Measurements from ENCODE around the gene WNT8B. TPM values are rescaled to one million over a fixed set of nuclear protein-coding genes. Genes with fewer than 3 reads are reported as not detected.

The WNT8B gene
- total RNA-seq, 1 experiment from 2014 or later, result not detected

GRCh38 chr10:100496567-100496966 lies 33.8 kb downstream of the WNT8B start:
- Mint-ChIP-seq H3K4me3 (ENCODE audit: low read depth, unreplicated experiment) (no peak overlapping the region), H3K9me3 (ENCODE audit: low read depth, unreplicated experiment) (no peaks in the 10 kb centered on the region), H3K4me1 (ENCODE audit: low read depth, unreplicated experiment) (no peaks in the 10 kb centered on the region), H3K27ac (ENCODE audit: unreplicated experiment) (no peak overlapping the region), H3K36me3 (ENCODE audit: insufficient read depth, unreplicated experiment) (no peaks in the 10 kb centered on the region), H3K27me3 (ENCODE audit: unreplicated experiment) (no peaks in the 10 kb centered on the region)
- CTCF ChIA-PET, result no interaction called here
- intact Hi-C loops (cut with micrococcal nuclease; ENCODE audit: unreplicated experiment), result no loop called here
- no peak for DNase-seq
- no peak for TF ChIP-seq CTCF (IDR thresholded peaks at IDR 0.05; ENCODE audit: unreplicated experiment)
- BruUV-seq (replicated peaks), result no TSS peak

DNA sequence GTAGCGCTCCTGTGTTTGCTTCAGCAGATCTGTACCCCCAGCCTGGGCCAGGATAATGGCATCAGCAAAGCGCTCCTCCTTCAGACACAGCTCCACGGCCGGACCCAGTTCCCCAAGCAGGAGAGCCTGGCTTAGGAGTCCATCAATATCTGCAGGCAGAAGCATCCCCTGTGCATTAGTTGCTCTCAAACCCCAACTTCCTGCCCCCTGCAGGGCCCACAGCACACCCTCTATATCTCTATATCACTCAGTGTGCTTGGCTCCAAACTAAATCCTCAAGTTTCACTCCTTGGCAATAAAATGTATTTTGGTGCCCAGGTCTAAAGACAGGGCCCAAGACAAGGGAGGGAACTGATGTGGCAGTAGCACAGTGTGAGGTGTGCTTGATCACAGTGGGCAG lies 35.2 kb downstream of the WNT8B start:
- BruUV-seq (replicated peaks), result no TSS peak
- no peaks in the 10 kb centered on the region for H3K9me3 Mint-ChIP-seq (ENCODE audit: low read depth, unreplicated experiment)
- intact Hi-C loops (cut with micrococcal nuclease; ENCODE audit: unreplicated experiment), result no loop called here
- CTCF ChIA-PET, result no interaction called here
- no peaks in the 10 kb centered on the region for H3K4me1 Mint-ChIP-seq (ENCODE audit: low read depth, unreplicated experiment)
- no peak for TF ChIP-seq CTCF (IDR thresholded peaks at IDR 0.05; ENCODE audit: unreplicated experiment)
- no peak overlapping the region for H3K27ac Mint-ChIP-seq (ENCODE audit: unreplicated experiment)
- DNase-seq, result no peak
- H3K27me3 Mint-ChIP-seq (ENCODE audit: unreplicated experiment), result no peaks in the 10 kb centered on the region
- no peaks in the 10 kb centered on the region for H3K36me3 Mint-ChIP-seq (ENCODE audit: insufficient read depth, unreplicated experiment)
- no peak overlapping the region for H3K4me3 Mint-ChIP-seq (ENCODE audit: low read depth, unreplicated experiment)

GRCh38 chr10:100501423-100501822 lies 38.6 kb downstream of the WNT8B start:
- CTCF ChIA-PET, result no interaction called here
- no peaks in the 10 kb centered on the region for H3K36me3 Mint-ChIP-seq (ENCODE audit: insufficient read depth, unreplicated experiment)
- H3K27ac Mint-ChIP-seq (ENCODE audit: unreplicated experiment), result no peak overlapping the region
- H3K9me3 Mint-ChIP-seq (ENCODE audit: low read depth, unreplicated experiment), result no peaks in the 10 kb centered on the region
- no peak for TF ChIP-seq CTCF (IDR thresholded peaks at IDR 0.05; ENCODE audit: unreplicated experiment)
- no peaks in the 10 kb centered on the region for H3K4me1 Mint-ChIP-seq (ENCODE audit: low read depth, unreplicated experiment)
- BruUV-seq (replicated peaks), result no TSS peak
- H3K4me3 Mint-ChIP-seq (ENCODE audit: low read depth, unreplicated experiment), result no peak overlapping the region
- DNase-seq, result no peak
- intact Hi-C loops (cut with micrococcal nuclease; ENCODE audit: unreplicated experiment), result no loop called here
- H3K27me3 Mint-ChIP-seq (ENCODE audit: unreplicated experiment), result no peaks in the 10 kb centered on the region

DNA sequence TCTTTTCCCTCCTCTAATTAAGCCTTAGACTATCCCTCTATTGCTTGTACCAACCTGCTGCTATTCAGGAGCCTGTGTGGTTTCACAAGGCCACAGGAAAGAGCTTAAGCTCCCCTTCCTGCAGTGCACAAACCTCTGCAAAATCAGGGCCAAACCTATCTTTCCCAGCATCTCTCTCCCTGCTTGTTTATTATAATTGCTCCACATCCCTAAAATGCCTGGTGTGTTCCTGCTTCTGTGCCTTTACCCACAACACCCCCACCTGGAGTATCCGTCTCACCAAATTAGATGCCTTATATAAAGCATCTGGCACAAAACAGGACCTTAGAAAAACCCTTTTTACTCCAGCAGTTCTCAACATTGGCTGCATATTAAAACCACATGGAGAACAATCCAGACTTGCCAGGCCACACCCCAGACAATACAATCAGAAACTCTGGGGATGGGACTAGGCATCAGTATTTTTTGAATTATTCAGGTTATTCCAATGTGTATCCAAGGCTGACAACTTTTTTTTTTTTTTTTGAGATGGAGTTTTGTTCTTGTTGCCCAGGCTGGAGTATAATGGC lies 40.2 kb downstream of the WNT8B start:
- CTCF ChIA-PET, result no interaction called here
- Mint-ChIP-seq H3K9me3 (ENCODE audit: low read depth, unreplicated experiment) (no peaks in the 10 kb centered on the region), H3K27ac (ENCODE audit: unreplicated experiment) (no peak overlapping the region), H3K4me1 (ENCODE audit: low read depth, unreplicated experiment) (no peaks in the 10 kb centered on the region), H3K4me3 (ENCODE audit: low read depth, unreplicated experiment) (no peak overlapping the region), H3K27me3 (ENCODE audit: unreplicated experiment) (no peaks in the 10 kb centered on the region), H3K36me3 (ENCODE audit: insufficient read depth, unreplicated experiment) (no peaks in the 10 kb centered on the region)
- no peak for DNase-seq
- TF ChIP-seq CTCF (IDR thresholded peaks at IDR 0.05; ENCODE audit: unreplicated experiment), result no peak
- intact Hi-C loops (cut with micrococcal nuclease; ENCODE audit: unreplicated experiment), result no loop called here
- no TSS peak for BruUV-seq (replicated peaks)
